MM.1S (cell line): ENCODE data around the gene TMEM51.

ENCODE experiments used
- EZH2 ChIP-seq: fragments of 300-600 bp; sonication (generic); optimal IDR thresholded peaks from 2 replicates; pipeline ENCODE3; 2017; ENCODE audit warnings: low read depth, mild to moderate bottlenecking, antibody characterized with exemption, low read length, mixed read lengths
- TF ChIP-seq, protein P1 (sequence below): fragments of 300-600 bp; sonication (generic); IDR thresholded peaks from 2 replicates; pipeline ENCODE4 v1.5.1; 2016; ENCODE audit warnings: antibody characterized with exemption, low read length, mixed read lengths

DNA sequence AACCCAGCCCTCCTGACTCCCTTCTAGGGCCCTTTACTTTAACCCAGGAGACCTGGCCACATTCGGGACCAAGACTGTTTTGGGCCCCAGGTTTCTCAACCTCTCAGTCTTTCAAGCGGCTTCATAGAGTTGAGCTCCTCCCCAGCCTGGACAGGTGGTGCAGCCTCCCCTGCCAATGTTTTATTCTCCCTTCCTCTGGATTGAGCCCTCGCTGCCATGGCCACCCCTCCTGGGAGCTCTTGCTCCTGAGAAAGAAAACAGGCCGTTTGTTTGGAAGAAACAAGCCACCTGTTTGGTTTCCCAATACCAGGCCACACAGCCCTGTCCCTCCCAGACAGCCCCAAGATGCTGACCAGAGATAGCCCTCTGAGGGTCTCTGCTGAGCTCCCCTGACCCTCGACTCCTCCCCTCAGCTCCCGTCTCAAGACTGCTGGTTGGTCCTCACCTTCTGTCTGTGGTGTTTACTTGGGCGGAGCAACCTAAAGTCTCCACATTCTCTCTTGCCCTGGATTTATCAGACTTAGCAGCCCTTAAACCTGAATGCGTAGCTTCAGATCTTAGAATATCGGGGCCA lies 3.3 kb downstream of the TMEM51 start:
- TF ChIP-seq, protein P1, sequence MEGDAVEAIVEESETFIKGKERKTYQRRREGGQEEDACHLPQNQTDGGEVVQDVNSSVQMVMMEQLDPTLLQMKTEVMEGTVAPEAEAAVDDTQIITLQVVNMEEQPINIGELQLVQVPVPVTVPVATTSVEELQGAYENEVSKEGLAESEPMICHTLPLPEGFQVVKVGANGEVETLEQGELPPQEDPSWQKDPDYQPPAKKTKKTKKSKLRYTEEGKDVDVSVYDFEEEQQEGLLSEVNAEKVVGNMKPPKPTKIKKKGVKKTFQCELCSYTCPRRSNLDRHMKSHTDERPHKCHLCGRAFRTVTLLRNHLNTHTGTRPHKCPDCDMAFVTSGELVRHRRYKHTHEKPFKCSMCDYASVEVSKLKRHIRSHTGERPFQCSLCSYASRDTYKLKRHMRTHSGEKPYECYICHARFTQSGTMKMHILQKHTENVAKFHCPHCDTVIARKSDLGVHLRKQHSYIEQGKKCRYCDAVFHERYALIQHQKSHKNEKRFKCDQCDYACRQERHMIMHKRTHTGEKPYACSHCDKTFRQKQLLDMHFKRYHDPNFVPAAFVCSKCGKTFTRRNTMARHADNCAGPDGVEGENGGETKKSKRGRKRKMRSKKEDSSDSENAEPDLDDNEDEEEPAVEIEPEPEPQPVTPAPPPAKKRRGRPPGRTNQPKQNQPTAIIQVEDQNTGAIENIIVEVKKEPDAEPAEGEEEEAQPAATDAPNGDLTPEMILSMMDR, result no peak
- no peak for TF ChIP-seq EZH2
